ENCODE measurements around the gene TRMT1.

The TRMT1 gene

GRCh38 chr19:13122980-13123957 lies 6.7 kb upstream of the TRMT1 start:
- no peak for DNase-seq (ENCODE audit: low read depth in 2 of 2)

GRCh38 chr19:13122275-13122878 lies 5.8 kb upstream of the TRMT1 start:
- no peak for DNase-seq (ENCODE audit: low read depth in 2 of 2)

GRCh38 chr19:13121551-13122274 lies 5.2 kb upstream of the TRMT1 start:
- no peak for DNase-seq (ENCODE audit: low read depth in 2 of 2)

- no peak for DNase-seq (ENCODE audit: low read depth in 2 of 2)
Observed at GRCh38 chr19:13120817-13121216, 4.3 kb upstream of the TRMT1 start.

GRCh38 chr19:13120031-13120430 lies 3.5 kb upstream of the TRMT1 start:
- no peak for DNase-seq (ENCODE audit: low read depth in 2 of 2)

GRCh38 chr19:13119627-13120026 lies 3.1 kb upstream of the TRMT1 start:
- no peak for DNase-seq (ENCODE audit: low read depth in 2 of 2)

- DNase-seq (ENCODE audit: low read depth in 2 of 2): no peak
Observed at GRCh38 chr19:13118424-13119193, 2.1 kb upstream of the TRMT1 start.

GRCh38 chr19:13117772-13118423 lies 1.4 kb upstream of the TRMT1 start, which contains the start of gene NACC1:
Gene NACC1, plus strand, starts transcription at chr19:13118264. Its CDS starts 16,944 bp downstream, at chr19:13135208.
- DNase-seq (ENCODE audit: low read depth in 2 of 2): peak; percentile 71 to 72

GRCh38 chr19:13117176-13117771 lies 734 bp upstream of the TRMT1 start:
- DNase-seq (ENCODE audit: low read depth in 2 of 2): no peak

- DNase-seq (ENCODE audit: low read depth in 2 of 2): no peak
Observed at GRCh38 chr19:13115936-13116281, 631 bp downstream of the TRMT1 start.

GRCh38 chr19:13112555-13112954 lies 4.0 kb downstream of the TRMT1 start:
- no peak for DNase-seq (ENCODE audit: low read depth in 2 of 2)

- no peak for DNase-seq (ENCODE audit: low read depth in 2 of 2)
Observed at GRCh38 chr19:13110099-13110610, 6.4 kb downstream of the TRMT1 start.

- no peak for DNase-seq (ENCODE audit: low read depth in 2 of 2)
Observed at GRCh38 chr19:13109361-13110098, 7.0 kb downstream of the TRMT1 start.

GRCh38 chr19:13104848-13105711 lies 11.5 kb downstream of the TRMT1 start:
- DNase-seq (ENCODE audit: low read depth in 2 of 2): no peak

- DNase-seq (ENCODE audit: low read depth in 2 of 2): no peak
Observed at GRCh38 chr19:13104360-13104847, 12.1 kb downstream of the TRMT1 start.

- DNase-seq (ENCODE audit: low read depth in 2 of 2): no peak
Observed at GRCh38 chr19:13103581-13104359, 12.8 kb downstream of the TRMT1 start.

- DNase-seq (ENCODE audit: low read depth in 2 of 2): no peak
Observed at GRCh38 chr19:13102666-13103580, 13.6 kb downstream of the TRMT1 start, which contains the start of gene LYL1. Gene LYL1, minus strand, starts transcription at chr19:13102858. Its CDS starts 1,687 bp downstream, at chr19:13101171.
